Measurements from ENCODE around the gene MC2R.

GRCh38 chr18:13835202-13835601, 80.1 kb downstream of the MC2R start:
- TF ChIP-seq CTCF (conservative IDR thresholded peaks at IDR 0.05 in 1 of 2, IDR thresholded peaks at IDR 0.05 in 1 of 2; ENCODE audit: extremely low read depth in 1 of 2, insufficient read depth in 1 of 2, low read depth in 1 of 2, low read length in 2 of 2) (no peak), EZH2 (IDR thresholded peaks at IDR 0.05; ENCODE audit: borderline replicate concordance, low read length) (no peak)
